Endodermal cell (in vitro differentiated cells): ENCODE data around the gene PLB1. TPM values are rescaled to one million over a fixed set of nuclear protein-coding genes. Genes with fewer than 3 reads are reported as not detected.

Experiments used
- DNase-seq: peaks from one replicate; pipeline ENCODE4 v3.0.0-alpha.2; 2017
- H3K27ac ChIP-seq: 2 replicates; pipeline ENCODE4 v1.5.1; 2013; ENCODE audit warnings: mild to moderate bottlenecking, low read depth, low read length, moderate library complexity
- H3K27me3 ChIP-seq: 2 replicates; pipeline ENCODE4 v1.6.1; 2013; ENCODE audit warnings: mild to moderate bottlenecking, low read length, moderate library complexity; ENCODE audit not compliant: insufficient read depth, control insufficient read depth, poor library complexity, severe bottlenecking
- H3K36me3 ChIP-seq: 2 replicates; pipeline ENCODE4 v1.7.0; 2013; ENCODE audit warnings: mild to moderate bottlenecking, low read length, moderate library complexity; ENCODE audit not compliant: control insufficient read depth, insufficient read depth
- H3K4me1 ChIP-seq: one replicate; pipeline ENCODE4 v1.7.0; 2013; ENCODE audit warnings: low read length; ENCODE audit not compliant: control insufficient read depth, insufficient read depth
- H3K4me3 ChIP-seq: 2 replicates; pipeline ENCODE4 v1.5.1; 2013; ENCODE audit warnings: mild to moderate bottlenecking, low read length, moderate library complexity
- H3K9ac ChIP-seq: 2 replicates; pipeline ENCODE4 v1.6.1; 2013; ENCODE audit warnings: mild to moderate bottlenecking, low read length, moderate library complexity; ENCODE audit not compliant: poor library complexity, severe bottlenecking; ENCODE audit errors: extremely low read depth
- H3K9me3 ChIP-seq: 2 replicates; pipeline ENCODE4 v1.6.1; 2013; ENCODE audit warnings: mild to moderate bottlenecking, low read length, moderate library complexity; ENCODE audit not compliant: control insufficient read depth
- H3K27ac Mint-ChIP-seq: 2 replicates; pipeline ENCODE4 v1.8.0; 2020; ENCODE audit warnings: mixed read lengths
- H3K27me3 Mint-ChIP-seq: 2 replicates; pipeline ENCODE4 v1.8.0; 2021; ENCODE audit warnings: mild to moderate bottlenecking, mixed read lengths; ENCODE audit not compliant: insufficient read depth
- H3K36me3 Mint-ChIP-seq: 2 replicates; pipeline ENCODE4 v1.8.0; 2020; ENCODE audit warnings: low read depth, mixed read lengths
- H3K4me1 Mint-ChIP-seq: 2 replicates; pipeline ENCODE4 v1.8.0; 2020; ENCODE audit warnings: mixed read lengths
- H3K4me3 Mint-ChIP-seq: 2 replicates; pipeline ENCODE4 v1.8.0; 2020; ENCODE audit warnings: mild to moderate bottlenecking, moderate library complexity, mixed read lengths
- H3K9me3 Mint-ChIP-seq: 2 replicates; pipeline ENCODE4 v1.8.0; 2020; ENCODE audit warnings: mild to moderate bottlenecking, mixed read lengths
- CTCF ChIP-seq: fragments of 200-600 bp; sonication (generic); conservative IDR thresholded peaks from 2 replicates; pipeline ENCODE4 v1.5.0; 2021; ENCODE audit warnings: antibody characterized with exemption, mild to moderate bottlenecking
- WGBS, 2 experiments: methylation state at CpG; one replicate each; pipeline versions ENCODE4 v1.1.5 to v1.1.7; 2013; ENCODE audit warnings: missing lambda C conversion rate in 2 of 2, mixed read lengths in 1 of 2; ENCODE audit not compliant: insufficient coverage in 1 of 2, insufficient read length in 1 of 2; 5-methylcytosine and 5-hydroxymethylcytosine counted together
- total RNA-seq, 2 donors: library from RNA; stranded (reverse); fragmentation: NEBNext Ultra II Directional in 1 of 2; extraction: Animal tissue kit (Norgen Biotek cat#: 25700) in 1 of 2; gene quantifications; 2 replicates in 1 of 2; 3 replicates in 1 of 2; pipeline ENCODE4 v1.2.1, GENCODE V29; 2021

PLB1 gene
- total RNA-seq, 2 donors from 2014 or later: 0.35 to 0.38 TPM

- 37 to 67% methylated on average over 1 of the region's 1 CpG for WGBS, 2 experiments
- H3K27me3 ChIP-seq: no peaks in the 10 kb centered on the region
- H3K27me3 Mint-ChIP-seq: no peaks in the 10 kb centered on the region
- H3K27ac ChIP-seq: no peak overlapping the region
- H3K27ac Mint-ChIP-seq: no peak overlapping the region
- DNase-seq: no peak
- no peak overlapping the region for H3K9ac ChIP-seq
- H3K9me3 Mint-ChIP-seq: peaks cover 2% of the 10 kb centered on the region
- no peaks in the 10 kb centered on the region for H3K4me1 ChIP-seq
- H3K4me1 Mint-ChIP-seq: no peaks in the 10 kb centered on the region
- TF ChIP-seq CTCF: no peak
- H3K36me3 Mint-ChIP-seq: no peaks in the 10 kb centered on the region
- H3K9me3 ChIP-seq: no peaks in the 10 kb centered on the region
- no peaks in the 10 kb centered on the region for H3K36me3 ChIP-seq
- no peak overlapping the region for H3K4me3 Mint-ChIP-seq
- H3K4me3 ChIP-seq: no peak overlapping the region
These were observed 162.5 kb downstream of the PLB1 start for GRCh38 chr2:28658369-28658768.

- H3K27ac ChIP-seq: no peak overlapping the region
- no peak overlapping the region for H3K27ac Mint-ChIP-seq
These were observed 163.3 kb downstream of the PLB1 start for GRCh38 chr2:28659127-28659526.

GRCh38 chr2:28661589-28662001 is 165.7 kb downstream of the PLB1 start:
- Histone ChIP-seq H3K27me3 (no peaks in the 10 kb centered on the region), H3K4me3 (no peak overlapping the region), H3K36me3 (no peaks in the 10 kb centered on the region), H3K4me1 (no peaks in the 10 kb centered on the region), H3K9ac (no peak overlapping the region), H3K27ac (no peak overlapping the region), H3K9me3 (no peaks in the 10 kb centered on the region)
- no peaks in the 10 kb centered on the region for H3K36me3 Mint-ChIP-seq
- peaks cover 2% of the 10 kb centered on the region for H3K9me3 Mint-ChIP-seq
- no peaks in the 10 kb centered on the region for H3K27me3 Mint-ChIP-seq
- WGBS, 2 experiments: 94 to 95% methylated on average over 3 to 5 of the region's 5 CpGs
- H3K4me3 Mint-ChIP-seq: no peak overlapping the region
- no peak for TF ChIP-seq CTCF
- no peak overlapping the region for H3K27ac Mint-ChIP-seq
- no peak for DNase-seq
- no peaks in the 10 kb centered on the region for H3K4me1 Mint-ChIP-seq

More at GRCh38 chr2:28659127-28659526, 163.3 kb downstream of the PLB1 start:
- DNase-seq: no peak
- Histone ChIP-seq H3K36me3 (no peaks in the 10 kb centered on the region), H3K4me1 (no peaks in the 10 kb centered on the region), H3K27me3 (no peaks in the 10 kb centered on the region), H3K4me3 (no peak overlapping the region), H3K9me3 (no peaks in the 10 kb centered on the region), H3K9ac (no peak overlapping the region)
- Mint-ChIP-seq H3K4me1 (no peaks in the 10 kb centered on the region), H3K9me3 (peaks cover 2% of the 10 kb centered on the region), H3K36me3 (no peaks in the 10 kb centered on the region), H3K4me3 (no peak overlapping the region), H3K27me3 (no peaks in the 10 kb centered on the region)
- TF ChIP-seq CTCF: no peak
